ENCODE measurements around the gene FMNL1.
"Not testable (repeated sequence)": the region's sequence is repeated elsewhere in the genome, so short reads cannot be mapped to it uniquely, and the experiment has no call there.

FMNL1 gene

GRCh38 chr17:45244725-45245656, 23.3 kb downstream of the FMNL1 start:
- H3K27me3 ChIP-seq, result no peaks in the 10 kb centered on the region
- H4K20me1 ChIP-seq, result peaks cover 0 to 96% (median 82%) of the 10 kb centered on the region in 11 experiments; a peak in 21 of 22 replicates
- no peak overlapping the region for H3K27ac ChIP-seq
- no peak for TF ChIP-seq Cebpa-rat (IDR thresholded peaks at IDR 0.05)
- peaks cover 0 to 3% (median 0%) of the 10 kb centered on the region in 11 experiments; a peak in 6 of 22 replicates for H3K9me3 ChIP-seq (replicated peaks in 1 of 11)
- H3K36me3 ChIP-seq, result peaks cover 70 to 90% (median 82%) of the 10 kb centered on the region in 11 experiments
- H3K4me3 ChIP-seq, result peak overlapping the region in 1 of 10 experiments; percentile 24; a peak in 1 of 20 replicates
- peak overlapping the region in 7 of 11 experiments; percentile 53 to 97 (median 91); a peak in 13 of 22 replicates for H3K4me2 ChIP-seq
- H3K9ac ChIP-seq, result peak overlapping the region in 6 of 11 experiments; percentile 11 to 72 (median 50); a peak in 8 of 22 replicates
- H3K4me1 ChIP-seq, result peaks cover 34 to 69% (median 55%) of the 10 kb centered on the region in 10 experiments

- Histone ChIP-seq H3K27me3 (no peaks in the 10 kb centered on the region), H3K4me3 (peak overlapping the region in 8 of 10 experiments; percentile 54 to 72 (median 63); a peak in 15 of 20 replicates), H3K4me2 (peak overlapping the region; percentile 73 to 97 (median 93)), H3K27ac (peak overlapping the region in 5 of 11 experiments; percentile 7 to 86 (median 79); a peak in 5 of 22 replicates), H3K36me3 (peaks cover 57 to 87% (median 77%) of the 10 kb centered on the region in 11 experiments), H4K20me1 (peaks cover 0 to 92% (median 69%) of the 10 kb centered on the region in 11 experiments; a peak in 21 of 22 replicates), H3K9me3 (replicated peaks in 1 of 11) (peaks cover 0 to 12% (median 0%) of the 10 kb centered on the region in 11 experiments; a peak in 7 of 22 replicates), H3K4me1 (peaks cover 34 to 69% (median 55%) of the 10 kb centered on the region in 10 experiments), H3K9ac (peak overlapping the region in 10 of 11 experiments; percentile 37 to 87 (median 74); a peak in 17 of 22 replicates)
- TF ChIP-seq Cebpa-rat (IDR thresholded peaks at IDR 0.05), result no peak
Measured at GRCh38 chr17:45246338-45246737, 24.7 kb downstream of the FMNL1 start.

GRCh38 chr17:45246861-45247428, 25.3 kb downstream of the FMNL1 start:
- peak overlapping the region in 8 of 11 experiments; percentile 59 to 86 (median 74); a peak in 16 of 22 replicates for H3K27ac ChIP-seq
- peak overlapping the region; percentile 37 to 72 (median 60); a peak in 19 of 20 replicates for H3K4me3 ChIP-seq

GRCh38 chr17:45247429-45248131, 25.9 kb downstream of the FMNL1 start:
- H3K4me2 ChIP-seq, result peak overlapping the region; percentile 73 to 97 (median 93)
- peaks cover 44 to 74% (median 67%) of the 10 kb centered on the region in 11 experiments for H3K36me3 ChIP-seq
- no peaks in the 10 kb centered on the region for H3K27me3 ChIP-seq
- H3K9ac ChIP-seq, result peak overlapping the region; percentile 60 to 87 (median 72); a peak in 20 of 22 replicates
- peaks cover 0 to 12% (median 0%) of the 10 kb centered on the region in 11 experiments; a peak in 7 of 22 replicates for H3K9me3 ChIP-seq (replicated peaks in 1 of 11)
- TF ChIP-seq Cebpa-rat (IDR thresholded peaks at IDR 0.05), result no peak
- H3K27ac ChIP-seq, result peak overlapping the region; percentile 14 to 86 (median 71); a peak in 19 of 22 replicates
- peak overlapping the region; percentile 37 to 72 (median 60) for H3K4me3 ChIP-seq
- H4K20me1 ChIP-seq, result peaks cover 0 to 81% (median 60%) of the 10 kb centered on the region in 11 experiments; a peak in 21 of 22 replicates
- H3K4me1 ChIP-seq, result peaks cover 34 to 69% (median 54%) of the 10 kb centered on the region in 10 experiments

More at GRCh38 chr17:45246861-45247428, 25.3 kb downstream of the FMNL1 start:
- no peaks in the 10 kb centered on the region for H3K27me3 ChIP-seq
- H3K36me3 ChIP-seq, result peaks cover 51 to 81% (median 73%) of the 10 kb centered on the region in 11 experiments
- TF ChIP-seq Cebpa-rat (IDR thresholded peaks at IDR 0.05), result peak in 1 of 11 experiments; percentile 35; a peak in 1 of 22 replicates
- peaks cover 34 to 69% (median 55%) of the 10 kb centered on the region in 10 experiments for H3K4me1 ChIP-seq
- H3K4me2 ChIP-seq, result peak overlapping the region; percentile 73 to 97 (median 93)
- H4K20me1 ChIP-seq, result peaks cover 0 to 87% (median 66%) of the 10 kb centered on the region in 11 experiments; a peak in 21 of 22 replicates
- peaks cover 0 to 12% (median 0%) of the 10 kb centered on the region in 11 experiments; a peak in 7 of 22 replicates for H3K9me3 ChIP-seq (replicated peaks in 1 of 11)
- H3K9ac ChIP-seq, result peak overlapping the region in 10 of 11 experiments; percentile 37 to 87 (median 74); a peak in 18 of 22 replicates

GRCh38 chr17:45248132-45248957, 26.7 kb downstream of the FMNL1 start:
- Histone ChIP-seq H3K4me3 (peak overlapping the region; percentile 37 to 72 (median 60)), H3K9me3 (replicated peaks in 1 of 11) (peaks cover 0 to 12% (median 0%) of the 10 kb centered on the region in 11 experiments; a peak in 7 of 22 replicates), H3K27ac (peak overlapping the region; percentile 14 to 86 (median 71); a peak in 19 of 22 replicates), H4K20me1 (peaks cover 0 to 73% (median 52%) of the 10 kb centered on the region in 11 experiments; a peak in 21 of 22 replicates), H3K9ac (peak overlapping the region; percentile 60 to 87 (median 72); a peak in 20 of 22 replicates), H3K4me1 (peaks cover 34 to 69% (median 50%) of the 10 kb centered on the region in 10 experiments), H3K4me2 (peak overlapping the region; percentile 73 to 97 (median 93)), H3K36me3 (peaks cover 37 to 67% (median 59%) of the 10 kb centered on the region in 11 experiments), H3K27me3 (no peaks in the 10 kb centered on the region)
- TF ChIP-seq Cebpa-rat (IDR thresholded peaks at IDR 0.05), result no peak

GRCh38 chr17:45251931-45252330, 30.2 kb downstream of the FMNL1 start:
- H3K4me3 ChIP-seq, result no peak overlapping the region
- no peak overlapping the region for H3K27ac ChIP-seq
- no peaks in the 10 kb centered on the region for H3K27me3 ChIP-seq
- 0 out of 22 replicates have a peak overlapping the region, but pooled peaks of 1 of the 11 experiments have one; percentile 4 for H3K4me2 ChIP-seq
- H3K36me3 ChIP-seq, result peaks cover under 1 to 31% (median 24%) of the 10 kb centered on the region in 11 experiments; a peak in 21 of 22 replicates
- H3K4me1 ChIP-seq, result peaks cover 33 to 69% (median 55%) of the 10 kb centered on the region in 10 experiments
- TF ChIP-seq Cebpa-rat (IDR thresholded peaks at IDR 0.05), result no peak
- H3K9me3 ChIP-seq (replicated peaks in 1 of 11), result peaks cover 0 to 12% (median 0%) of the 10 kb centered on the region in 11 experiments; a peak in 7 of 22 replicates
- peaks cover 2 to 37% (median 16%) of the 10 kb centered on the region in 11 experiments; a peak in 19 of 22 replicates for H4K20me1 ChIP-seq
- no peak overlapping the region for H3K9ac ChIP-seq

- Histone ChIP-seq H3K36me3 (peaks cover 0 to 28% (median 24%) of the 10 kb centered on the region in 11 experiments; a peak in 18 of 22 replicates), H3K4me1 (peaks cover 32 to 67% (median 55%) of the 10 kb centered on the region in 10 experiments), H3K9me3 (replicated peaks in 1 of 11) (peaks cover 0 to 12% (median 0%) of the 10 kb centered on the region in 11 experiments; a peak in 7 of 22 replicates), H4K20me1 (peaks cover 0 to 24% (median 5%) of the 10 kb centered on the region in 11 experiments; a peak in 10 of 22 replicates), H3K4me2 (0 out of 22 replicates have a peak overlapping the region, but pooled peaks of 2 of the 11 experiments have one; percentile 2 to 29)
- not testable (repeated sequence) for H3K9ac ChIP-seq, H3K27ac ChIP-seq, H3K4me3 ChIP-seq, H3K27me3 ChIP-seq
Measured at GRCh38 chr17:45253237-45253636, 31.6 kb downstream of the FMNL1 start.

Measured in BLaER1 treated with 17β-estradiol and CSF1 and Interleukin-3, amounts not matched to agents 10 nM and 100 nM (cell line).